ENCODE data around the gene MAP1A.

Gene MAP1A

DNA sequence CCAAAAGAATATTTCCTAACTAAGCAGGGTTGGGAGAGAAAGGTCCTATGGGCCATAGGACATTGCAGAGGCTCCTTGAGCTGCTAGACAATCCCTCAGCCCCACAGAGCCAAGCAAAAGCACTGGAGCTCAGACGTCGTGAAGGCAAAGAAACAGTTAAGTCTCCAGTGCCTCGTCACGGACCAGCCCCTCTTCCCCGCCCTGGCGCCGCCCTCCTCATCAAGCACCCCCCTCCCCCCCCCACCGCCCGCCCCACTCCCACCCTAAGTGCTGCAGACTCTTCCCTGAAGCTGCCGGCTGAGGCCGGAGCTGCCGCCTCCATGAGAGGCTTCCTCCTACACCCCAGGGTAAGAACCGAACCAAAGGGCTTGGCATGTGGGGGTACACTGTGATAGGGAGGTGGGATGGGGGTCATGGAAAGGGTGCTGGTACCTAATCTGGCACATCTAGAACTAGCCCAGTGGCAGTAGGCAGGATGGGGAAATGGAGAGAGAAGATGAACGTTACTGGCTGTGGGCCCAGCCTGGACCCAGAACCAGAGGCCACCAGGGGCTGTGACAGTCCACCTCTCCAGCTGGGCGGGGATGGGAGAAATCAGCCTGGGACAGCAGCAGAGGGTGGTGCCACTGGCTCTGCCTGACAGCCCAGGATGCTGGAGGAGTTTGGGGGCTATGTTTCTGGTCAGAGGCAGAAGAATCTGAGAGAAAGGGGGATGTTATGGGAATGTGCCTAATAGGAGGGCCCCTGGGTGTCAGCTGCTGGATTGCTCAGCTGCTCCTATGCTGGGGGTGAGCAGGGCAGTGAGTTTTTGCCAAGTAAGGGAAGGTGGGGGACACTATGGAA, at the start of gene MAP1A:
MAP1A (plus strand) TSS at position 255 of the 843 bp plus-strand sequence. CDS start 3,866 bp downstream, outside the sequence.
- DNase-seq: peak; percentile 91

DNA sequence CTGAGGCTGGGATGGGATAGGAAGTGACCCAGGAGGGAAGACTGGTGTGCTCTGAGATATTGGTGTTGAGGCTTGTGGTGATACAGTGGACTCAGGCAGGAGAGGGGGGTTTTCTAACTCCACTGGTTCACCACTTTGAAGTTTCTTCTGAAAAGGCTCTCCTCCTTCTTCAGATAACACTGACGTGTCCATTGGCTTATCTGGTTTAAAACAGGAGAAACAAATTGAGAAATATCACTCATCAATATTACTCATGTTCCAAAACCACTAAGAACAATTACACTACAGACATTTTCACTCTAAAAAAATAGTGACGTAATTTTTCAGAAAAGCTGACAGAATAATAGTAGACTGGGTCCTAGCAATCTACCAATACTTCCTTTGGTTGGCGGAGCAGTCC, 47.5 kb upstream of the MAP1A start:
- DNase-seq: no peak

DNA sequence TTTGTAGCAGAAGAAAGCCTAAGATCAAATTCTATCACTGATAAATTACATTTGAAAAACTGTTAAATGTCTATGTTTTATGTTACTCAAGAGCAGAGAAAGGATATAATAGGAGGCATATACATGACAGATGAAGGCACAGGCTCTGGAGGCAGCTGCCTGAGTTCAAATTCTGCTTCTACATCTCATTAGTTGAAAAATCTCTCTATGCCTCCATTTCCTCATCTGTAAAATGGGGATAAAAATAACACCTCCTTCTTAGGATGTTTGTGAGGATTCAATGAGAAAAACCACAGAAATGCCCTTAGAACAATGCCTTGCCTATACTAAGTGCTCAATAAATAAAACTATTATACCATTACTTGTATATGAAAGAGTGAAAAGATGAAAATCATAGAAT, 45.4 kb upstream of the MAP1A start:
- DNase-seq: no peak

DNA sequence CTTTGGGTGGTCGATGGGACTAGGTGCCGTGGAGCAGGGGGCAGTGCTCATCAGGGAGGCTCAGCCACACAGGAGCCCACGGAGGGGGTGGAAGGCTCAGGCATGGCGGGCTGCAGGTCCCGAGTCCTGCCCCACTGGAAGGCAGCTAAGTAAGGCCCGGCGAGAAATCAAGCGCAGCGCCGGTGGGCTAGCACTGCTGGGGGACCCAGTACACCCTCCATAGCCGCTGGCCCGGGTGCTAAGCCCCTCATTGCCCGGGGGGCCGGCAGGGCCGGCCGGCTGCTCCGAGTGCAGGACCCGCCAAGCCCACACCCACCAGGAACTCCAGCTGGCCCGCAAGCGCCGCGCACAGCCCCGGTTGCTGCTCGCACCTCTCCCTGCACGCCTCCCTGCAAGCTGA, 43.5 kb upstream of the MAP1A start:
- no peak for DNase-seq

DNA sequence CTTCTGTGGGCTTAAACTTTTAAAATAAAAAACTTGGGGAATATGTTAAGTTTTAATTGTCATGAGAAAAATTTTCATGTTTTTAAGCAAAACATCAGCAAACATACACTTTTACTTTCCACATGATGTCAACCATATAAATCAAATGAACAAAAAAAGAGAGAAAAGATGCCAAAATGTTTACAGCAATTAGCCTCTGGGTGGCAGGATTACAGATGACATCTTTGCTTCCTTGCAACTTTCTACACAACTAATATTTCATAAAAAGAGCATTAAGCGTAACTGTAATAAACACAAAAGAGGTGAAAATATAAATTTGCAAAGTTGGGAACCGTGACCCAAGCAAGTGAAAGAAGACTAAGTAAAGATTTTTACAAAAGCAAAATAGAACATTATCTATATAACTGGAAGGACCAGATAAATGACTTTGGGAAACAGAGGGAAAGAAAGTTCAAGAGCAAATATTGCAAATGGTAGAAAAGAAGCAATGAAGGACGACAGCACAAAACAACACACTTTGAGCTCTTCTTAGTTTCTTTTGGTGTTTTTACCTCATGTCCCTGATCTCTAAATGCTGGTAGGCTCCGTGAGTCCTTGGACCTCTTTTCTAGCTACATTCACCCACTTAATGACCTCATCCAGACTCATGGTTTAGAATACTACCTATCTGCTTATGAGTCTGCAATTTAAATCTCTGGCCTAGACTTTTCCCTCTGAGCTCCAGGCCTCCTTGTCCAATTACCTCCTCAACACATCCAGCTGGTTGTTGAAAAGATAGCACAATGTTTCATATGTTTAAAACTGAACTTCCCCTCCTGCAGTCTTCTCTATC, 33.9 kb upstream of the MAP1A start:
- no peak for DNase-seq

DNA sequence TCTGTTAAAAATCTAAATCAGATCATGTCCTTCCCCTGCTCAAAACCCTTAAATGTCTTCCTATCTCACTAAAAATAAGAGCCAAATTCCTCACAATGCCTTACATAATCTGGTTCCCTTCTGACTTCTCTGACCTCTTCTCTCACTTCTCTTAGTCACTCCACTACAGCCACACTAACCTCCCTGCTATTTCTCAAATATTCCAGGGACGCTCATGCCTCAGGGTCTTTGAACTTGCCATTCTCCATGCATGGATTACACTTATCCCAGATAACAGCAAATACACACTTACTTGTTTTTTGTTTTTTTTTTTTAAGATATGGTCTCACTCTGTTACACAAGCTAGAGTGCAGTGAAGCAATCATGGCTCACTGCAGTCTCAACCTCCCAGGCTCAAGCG, 33.0 kb upstream of the MAP1A start:
- DNase-seq: no peak

DNA sequence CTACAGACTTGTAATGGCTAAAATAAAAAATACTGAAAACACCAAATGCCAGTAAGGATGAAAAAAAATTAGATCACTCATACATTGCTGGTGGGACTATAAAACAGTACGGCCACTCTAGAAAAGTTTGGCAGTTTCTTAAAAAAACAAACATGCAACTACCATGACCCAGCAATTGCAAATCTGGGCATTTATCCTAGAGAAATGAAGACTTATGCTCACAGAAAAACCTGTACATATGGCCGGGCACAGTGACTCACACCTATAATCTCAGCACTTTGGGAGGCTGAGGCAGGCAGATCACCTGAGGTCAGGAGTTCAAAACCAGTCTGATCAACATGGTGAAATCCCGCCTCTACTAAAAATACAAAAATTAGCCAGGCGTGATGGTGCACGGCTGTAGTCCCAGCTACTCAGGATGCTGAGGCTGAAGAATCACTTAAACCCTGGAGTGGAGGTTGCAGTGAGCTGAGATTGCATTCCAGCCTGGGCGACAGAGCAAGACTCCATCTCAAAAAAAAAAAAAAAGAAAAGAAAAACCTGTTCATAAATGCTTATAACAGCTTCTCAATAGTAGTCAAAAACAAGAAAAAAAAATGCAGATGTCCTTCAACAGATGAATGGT, 30.0 kb upstream of the MAP1A start:
- DNase-seq: no peak

DNA sequence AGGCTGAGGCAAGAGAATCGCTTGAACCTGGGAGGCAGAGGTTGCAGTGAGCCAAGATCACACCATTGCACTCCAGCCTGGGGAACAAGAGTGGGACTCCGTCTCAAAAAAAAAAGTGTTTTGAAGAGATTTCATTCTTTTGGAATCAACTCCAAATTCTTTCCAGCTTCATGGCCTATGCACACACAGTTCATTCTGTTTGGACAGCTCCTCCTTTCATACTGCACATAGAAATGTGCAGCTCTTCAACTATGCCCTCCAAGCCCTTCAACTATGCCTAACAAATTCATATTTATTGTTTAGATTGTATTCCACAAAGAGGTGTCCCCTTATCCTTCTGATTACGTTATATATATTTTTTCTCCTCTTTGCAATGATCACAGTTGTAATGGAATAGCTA, 28.6 kb upstream of the MAP1A start:
- DNase-seq: no peak

DNA sequence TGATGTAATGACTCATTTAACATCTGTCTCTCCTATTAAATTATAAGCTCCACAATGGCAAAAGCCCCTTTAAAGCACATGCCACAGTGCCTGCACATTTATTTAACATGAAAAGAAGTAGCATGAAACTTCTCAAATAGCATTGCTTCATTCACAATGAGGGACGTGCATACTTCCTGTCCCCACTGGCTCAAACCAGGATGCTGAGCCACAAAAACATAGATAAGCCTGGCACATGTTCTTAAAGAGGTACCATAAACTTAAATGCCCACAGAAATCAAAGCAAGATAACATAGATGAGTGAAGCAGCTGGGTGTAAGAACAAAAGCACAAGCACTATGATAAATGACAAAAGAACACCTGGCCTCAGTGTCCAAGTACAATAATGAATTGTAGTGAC, 28.2 kb upstream of the MAP1A start:
- DNase-seq: no peak

DNA sequence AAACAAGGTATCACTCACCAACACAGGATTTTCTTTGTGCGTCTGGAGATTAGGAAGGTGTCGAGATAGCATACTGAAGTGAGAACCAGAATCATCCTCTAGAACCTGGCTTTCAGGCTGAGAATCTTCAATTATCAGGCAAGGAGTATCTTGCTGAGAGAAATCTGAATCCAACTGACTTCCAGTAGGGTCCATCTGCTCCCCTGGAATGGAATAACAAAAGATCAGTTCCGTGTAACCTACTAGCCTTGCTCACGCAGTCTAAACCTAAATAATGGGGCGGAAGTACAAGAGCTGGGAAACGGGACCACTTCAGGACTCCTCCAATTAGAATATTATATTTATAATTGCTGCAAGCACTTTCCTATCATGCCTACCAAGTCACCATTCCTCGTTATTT, 25.1 kb upstream of the MAP1A start:
- no peak for DNase-seq

DNA sequence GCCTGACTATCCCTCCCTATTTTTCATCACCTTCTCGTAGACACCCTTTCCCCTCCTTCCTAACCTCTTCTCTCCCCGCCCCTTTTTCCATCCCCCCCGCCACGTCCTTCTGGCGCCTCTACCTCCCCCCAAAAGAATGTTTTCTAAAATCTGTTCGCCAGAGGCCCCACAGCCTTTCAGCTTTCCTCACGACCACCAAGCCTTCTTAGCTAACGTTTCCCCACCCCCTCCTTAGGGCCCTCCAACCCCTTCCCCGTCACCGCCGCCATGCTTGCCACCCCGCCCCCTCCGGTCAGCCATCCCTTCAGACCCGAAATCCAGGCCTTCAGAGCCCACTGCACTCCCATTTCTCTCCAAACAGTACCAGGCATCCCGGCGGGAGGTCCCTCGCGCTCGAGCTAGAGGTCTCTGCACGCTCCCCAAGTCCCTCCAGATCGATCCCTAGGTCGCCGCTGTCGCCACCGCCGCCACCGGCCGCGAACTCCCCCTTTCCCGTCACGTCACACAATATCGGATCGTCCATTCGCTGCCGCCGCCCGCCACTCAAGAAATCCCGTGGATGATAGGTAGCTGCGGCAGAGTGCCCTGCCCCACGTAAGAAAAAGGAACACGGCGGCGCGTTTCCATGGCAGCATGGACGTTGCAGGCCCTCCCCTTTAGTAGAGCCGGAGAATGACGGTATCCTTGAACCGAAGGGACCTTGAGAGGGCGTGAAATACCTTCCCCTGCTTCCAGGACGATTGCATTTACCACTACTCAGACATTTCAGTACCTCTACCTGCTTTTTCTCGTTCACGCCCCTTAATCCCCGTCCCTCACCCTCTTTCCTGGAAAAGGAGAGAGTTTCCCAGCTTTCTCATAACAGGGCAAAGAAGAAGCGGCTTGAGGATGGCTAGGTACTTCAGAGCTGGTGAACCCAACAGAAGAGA, 24.5 kb upstream of the MAP1A start, which contains the start of gene TP53BP1:
TP53BP1 (minus strand) TSS at position 484 of the 929 bp plus-strand sequence; CDS start at position 371, 113 bp downstream.
- peak; percentile 97 for DNase-seq

DNA sequence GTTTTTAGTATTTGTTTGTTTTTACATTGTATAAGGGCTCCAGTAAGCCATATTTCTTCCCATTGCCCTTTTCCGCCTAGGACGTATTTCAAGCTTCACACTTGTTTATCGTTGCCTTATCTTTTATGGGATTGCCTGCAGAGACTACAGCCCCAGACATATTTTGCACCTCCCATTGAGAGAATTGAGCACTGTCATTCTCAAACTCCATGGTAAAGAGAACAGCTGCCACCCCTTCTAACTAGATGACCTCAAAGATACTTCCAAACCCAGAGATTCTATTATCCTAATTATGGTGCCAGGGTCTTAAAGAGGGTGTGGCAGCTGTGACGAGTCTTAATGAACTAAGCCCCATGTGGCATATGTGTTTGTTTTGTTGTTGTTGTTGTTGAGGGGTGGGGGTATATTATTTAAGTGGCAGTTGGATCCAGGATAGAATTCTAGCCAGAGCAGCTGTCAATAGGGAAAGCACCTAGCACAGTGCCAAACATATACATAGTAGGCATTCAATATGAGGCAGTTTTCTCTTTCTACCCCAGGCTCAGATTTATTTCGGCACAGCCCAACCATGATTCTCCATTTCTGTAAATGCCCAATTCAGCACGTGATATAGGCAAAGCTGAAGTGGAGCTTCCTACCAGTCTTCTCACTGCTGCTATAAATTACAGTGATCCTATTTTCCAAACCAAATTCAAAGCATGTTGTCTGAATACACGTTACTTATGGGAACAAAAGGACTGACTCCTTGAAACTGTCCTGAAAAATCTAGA, 23.5 kb upstream of the MAP1A start:
- DNase-seq: no peak

DNA sequence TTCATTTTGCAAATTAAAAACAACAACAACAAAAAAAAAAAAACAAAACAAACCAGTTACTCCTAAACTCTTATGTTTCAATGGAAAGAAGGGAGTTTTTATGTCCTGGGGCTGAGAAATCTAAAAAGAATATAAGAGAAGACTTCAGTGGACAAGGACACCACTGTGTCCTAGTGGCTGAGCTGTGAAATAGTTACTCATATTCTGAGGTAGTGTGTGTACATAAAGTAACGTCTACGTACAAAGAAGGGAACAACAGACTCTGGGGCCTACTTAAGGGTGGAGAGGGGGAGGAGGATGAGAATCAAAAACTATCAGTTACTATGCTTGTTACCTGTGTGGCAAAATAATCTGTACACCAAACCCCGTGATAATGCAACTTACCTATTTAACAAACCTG, 18.4 kb upstream of the MAP1A start:
- DNase-seq: no peak

DNA sequence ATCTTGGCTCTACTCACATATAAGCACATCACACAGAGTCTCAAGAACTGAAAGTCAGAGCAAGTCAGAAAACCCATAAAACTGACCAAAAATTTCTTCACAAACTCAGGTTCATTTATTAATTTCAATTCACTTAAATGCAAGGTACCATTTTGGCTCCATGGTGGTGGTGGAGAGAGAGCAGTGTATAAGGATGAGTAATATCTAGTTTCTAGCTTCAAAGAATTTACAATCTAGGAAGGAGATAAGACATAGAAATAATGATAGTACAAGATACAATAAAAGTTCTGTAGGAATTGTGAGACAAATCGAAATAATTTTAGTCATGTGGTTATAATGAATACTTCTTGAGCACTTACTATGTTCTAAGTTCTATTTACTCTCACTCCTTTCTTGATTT, 17.8 kb upstream of the MAP1A start:
- DNase-seq: no peak

DNA sequence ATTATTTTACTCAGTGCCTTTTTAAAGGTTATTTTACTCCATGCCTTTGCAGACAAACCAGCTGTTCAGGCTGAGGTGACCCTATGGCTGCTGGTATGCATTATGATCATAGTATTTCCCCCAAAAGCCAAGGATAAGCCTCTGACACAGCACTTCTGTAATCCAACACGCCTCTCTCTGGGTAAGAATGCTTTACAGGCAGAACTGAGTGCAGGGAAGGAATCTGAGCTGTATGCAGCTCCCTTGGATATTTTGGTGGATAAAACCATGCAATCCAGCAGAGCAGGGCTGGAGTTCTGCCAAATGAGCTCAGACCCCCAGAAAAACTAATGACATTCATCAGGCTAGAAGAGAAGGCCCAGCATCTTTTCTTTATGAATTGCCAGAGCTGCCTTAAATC, 11.7 kb upstream of the MAP1A start:
- peak; percentile 68 for DNase-seq

DNA sequence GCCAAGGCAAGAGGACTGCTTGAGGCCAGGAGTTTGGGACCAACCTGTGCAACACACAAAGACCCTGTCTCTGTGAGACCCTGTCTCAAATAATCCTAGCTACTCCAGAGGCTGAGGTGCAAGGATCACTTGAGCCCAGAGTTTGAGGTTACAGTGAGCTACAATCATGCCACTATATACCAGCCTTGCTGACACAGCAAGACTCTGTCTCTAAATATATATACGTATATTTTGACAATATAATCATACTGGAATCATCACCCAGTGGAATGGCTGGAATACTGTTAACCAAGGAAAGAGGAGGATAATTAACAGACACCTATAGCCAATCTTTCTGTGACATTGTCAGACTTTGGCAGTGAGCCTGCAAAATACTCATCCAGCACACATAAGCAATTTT, 9.0 kb upstream of the MAP1A start:
- DNase-seq: no peak

DNA sequence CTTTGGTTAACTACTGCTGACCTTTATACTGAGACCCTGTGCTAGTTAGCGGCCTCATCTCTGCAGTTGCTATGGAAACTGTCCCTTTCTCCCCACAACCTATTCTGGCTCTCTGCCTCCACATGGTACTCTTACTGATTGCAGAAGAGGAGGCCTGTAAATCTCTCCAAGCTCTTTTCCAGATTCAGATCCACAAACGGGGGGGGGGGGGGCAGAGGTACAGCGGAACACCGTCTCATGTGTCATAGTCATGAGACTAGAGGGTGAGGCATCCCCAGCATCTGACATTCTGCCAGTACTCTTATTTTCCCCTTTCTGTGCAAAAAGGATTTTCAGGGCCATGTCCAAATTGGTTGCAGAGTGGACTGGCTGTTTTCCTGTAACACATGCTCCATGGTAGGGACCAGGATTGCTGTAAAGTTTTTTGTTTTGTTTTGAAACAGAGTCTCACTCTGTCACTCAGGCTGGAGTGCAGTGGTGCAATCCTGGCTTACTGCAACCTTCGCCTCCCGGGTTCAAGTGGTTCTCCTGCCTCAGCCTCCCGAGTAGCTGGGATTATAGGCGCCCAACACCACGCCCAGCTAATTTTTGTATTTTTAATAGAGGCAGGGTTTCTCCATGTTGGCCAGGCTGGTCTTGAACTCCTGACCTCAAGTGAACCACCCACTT, 8.3 kb upstream of the MAP1A start:
- DNase-seq: no peak

DNA sequence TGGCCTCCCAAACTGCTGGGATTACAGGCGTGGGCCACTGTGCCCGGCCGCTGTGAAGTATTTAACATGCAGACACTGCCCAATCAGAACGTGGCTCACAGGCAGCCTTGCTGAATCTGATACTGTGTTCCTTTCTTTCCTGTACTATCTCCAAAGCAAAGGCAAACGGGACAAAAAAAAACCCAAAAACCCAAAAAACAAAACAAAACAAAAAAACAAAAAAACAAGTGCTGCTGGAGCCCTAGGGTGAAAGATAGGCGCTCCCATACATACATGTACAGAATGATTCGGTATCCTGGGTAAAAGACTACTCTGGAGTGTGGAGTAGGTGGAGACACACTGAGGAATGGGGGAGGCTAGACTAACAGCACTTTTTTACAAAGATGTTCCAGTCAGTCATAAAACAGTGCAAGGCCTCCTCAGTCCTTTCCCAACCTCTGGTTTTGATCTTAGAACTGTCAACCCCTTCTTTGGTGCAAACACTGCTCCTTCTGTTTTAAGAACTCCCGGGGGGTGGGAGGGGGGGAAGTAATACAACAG, 7.7 kb upstream of the MAP1A start:
- no peak for DNase-seq

DNA sequence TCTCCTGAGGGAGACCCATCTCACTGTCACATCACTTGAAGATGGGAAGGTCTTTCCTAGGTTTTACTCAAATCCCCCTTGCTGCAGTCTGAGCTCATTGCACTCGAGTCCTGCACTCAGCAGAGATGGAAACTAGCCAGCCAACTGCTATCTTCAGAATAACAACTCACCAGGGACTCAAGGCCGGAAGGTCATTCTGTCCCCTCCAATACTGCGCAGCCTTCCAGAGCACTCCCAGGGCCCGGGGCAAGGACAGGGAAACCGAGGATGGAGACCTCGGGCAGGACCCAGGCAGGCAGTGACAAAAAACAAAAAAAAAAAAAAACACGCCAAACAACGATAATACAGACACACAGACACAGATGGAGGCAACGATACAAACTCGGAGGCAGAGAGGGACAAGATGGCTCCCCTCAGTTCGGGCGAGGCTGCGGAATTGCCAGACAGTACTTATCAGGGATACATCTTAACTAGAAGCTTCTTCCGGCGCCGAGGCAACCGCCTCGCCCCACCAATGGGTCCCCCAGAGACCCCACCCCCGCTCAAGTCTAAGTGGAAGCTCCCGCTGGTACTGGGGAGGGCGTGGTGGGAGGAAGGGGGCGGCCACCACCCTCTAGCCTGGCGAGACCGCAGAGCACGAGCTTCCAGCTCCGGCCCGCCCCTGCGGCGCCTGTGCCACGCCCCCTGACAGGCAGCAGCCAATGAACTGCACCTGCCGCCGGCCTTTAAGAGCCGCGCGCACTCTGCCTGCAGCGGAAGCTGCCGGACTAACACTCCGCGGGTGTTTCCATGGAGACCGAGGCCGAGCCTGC, 7.0 kb upstream of the MAP1A start:
- DNase-seq: peak; percentile 99
